GM12878 (cell line): ENCODE measurements around the gene GLI1. TPM values are rescaled to one million over a fixed set of nuclear protein-coding genes. Genes with fewer than 3 reads are reported as not detected.
A peak's percentile ranks its signal among the peaks of the same experiment; 100 is the strongest.

Experiments used
- ATF7 ChIP-seq: fragments of 450-650 bp; IDR thresholded peaks from 2 replicates; pipeline ENCODE4 v1.6.1; 2016; ENCODE audit warnings: low read depth, mild to moderate bottlenecking
- CHD1 ChIP-seq: IDR thresholded peaks from 2 replicates; pipeline ENCODE4 v1.6.1; 2012; ENCODE audit warnings: low read depth, low read length, improper control_type of control experiment
- EP300 ChIP-seq, 2 experiments: fragments of 150-350 bp in 1 of 2; IDR thresholded peaks; 2 replicates each; pipeline ENCODE4 v1.6.1; 2011 to 2012; ENCODE audit warnings: low read depth in 2 of 2, low read length in 2 of 2, borderline replicate concordance in 1 of 2, improper control_type of control experiment in 1 of 2, inconsistent platforms in 1 of 2; ENCODE audit not compliant: control insufficient read depth in 1 of 2
- JUNB ChIP-seq: IDR thresholded peaks from 2 replicates; pipeline ENCODE4 v1.6.1; 2016; ENCODE audit warnings: antibody characterized with exemption, mild to moderate bottlenecking
- NFYA ChIP-seq: IDR thresholded peaks from 2 replicates; pipeline ENCODE4 v1.6.1; 2011; ENCODE audit warnings: low read depth, mild to moderate bottlenecking, low read length, improper control_type of control experiment, borderline replicate concordance
- PML ChIP-seq: IDR thresholded peaks from 2 replicates; pipeline ENCODE4 v1.6.1; 2012; ENCODE audit warnings: low read length, inconsistent platforms
- polyA plus RNA-seq, 11 experiments: library from polyadenylated mRNA; depleted of rRNA in 4 of 11; unstranded in 6 of 11; stranded (reverse) in 5 of 11; fragments of >200 nt; fragmentation: Nextera tagmentation in 4 of 11; fragmentation: Illumina TruSeq in 1 of 11; extraction: Ambion mirVana in 4 of 11; extraction: Trizol in 1 of 11; gene quantifications; 1 replicate in 1 of 11; 2 replicates in 10 of 11; pipeline versions ENCODE4 v1.2.1 to v1.2.3, GENCODE V29; 2011 to 2016; ENCODE audit warnings: inconsistent platforms in 2 of 11, missing spikeins in 2 of 11, low read depth in 1 of 11
- total RNA-seq, 4 experiments: library from RNA; depleted of rRNA in 3 of 4; stranded (reverse); fragments of >200 nt in 3 of 4; fragmentation: Illumina TruSeq in 1 of 4; extraction: Trizol in 1 of 4; gene quantifications; 2 replicates each; pipeline versions ENCODE4 v1.2.1 to v1.2.3, GENCODE V29; 2013 to 2021
- TF ChIP-seq, protein P1 (sequence below): fragments of 450-650 bp; IDR thresholded peaks from 2 replicates; pipeline ENCODE4 v1.6.1; 2016; ENCODE audit warnings: mild to moderate bottlenecking
- TF ChIP-seq, protein P2 (sequence below): fragments of 450-650 bp; IDR thresholded peaks from 2 replicates; pipeline ENCODE4 v1.6.1; 2017; ENCODE audit warnings: mild to moderate bottlenecking

Gene GLI1
- total and polyA plus RNA-seq, 10 of the 15 experiments (the other 5 are each of a cell fraction or from before 2014, with no cell fraction given), result 0.27 to 1.2 (median 0.49) TPM

DNA sequence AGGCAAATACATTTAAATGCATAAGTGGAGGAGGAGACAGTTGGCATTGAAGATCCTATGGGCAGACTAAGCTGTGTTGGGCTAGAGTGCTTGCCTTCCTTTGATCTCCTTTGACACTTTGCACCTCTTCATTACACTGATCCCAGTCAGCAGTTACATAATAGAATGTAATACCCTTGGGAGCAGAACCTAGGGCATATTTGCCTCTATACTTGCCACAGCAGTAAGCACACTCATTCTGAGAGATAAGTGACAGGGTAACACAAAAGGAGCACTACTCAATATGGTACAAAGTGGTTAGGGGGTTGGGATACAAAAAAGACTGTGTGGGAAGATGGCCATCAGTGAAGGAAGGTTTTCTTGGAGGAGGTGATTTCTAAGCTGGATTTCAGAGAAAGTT, 37.2 kb downstream of the GLI1 start (continued):
- TF ChIP-seq, protein P1, sequence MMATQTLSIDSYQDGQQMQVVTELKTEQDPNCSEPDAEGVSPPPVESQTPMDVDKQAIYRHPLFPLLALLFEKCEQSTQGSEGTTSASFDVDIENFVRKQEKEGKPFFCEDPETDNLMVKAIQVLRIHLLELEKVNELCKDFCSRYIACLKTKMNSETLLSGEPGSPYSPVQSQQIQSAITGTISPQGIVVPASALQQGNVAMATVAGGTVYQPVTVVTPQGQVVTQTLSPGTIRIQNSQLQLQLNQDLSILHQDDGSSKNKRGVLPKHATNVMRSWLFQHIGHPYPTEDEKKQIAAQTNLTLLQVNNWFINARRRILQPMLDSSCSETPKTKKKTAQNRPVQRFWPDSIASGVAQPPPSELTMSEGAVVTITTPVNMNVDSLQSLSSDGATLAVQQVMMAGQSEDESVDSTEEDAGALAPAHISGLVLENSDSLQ, result peak; percentile 46; the same call in 1 of the 2 replicates
- TF ChIP-seq NFYA (no peak), PML (0 out of 2 replicates have a peak, but pooled peaks have one; percentile 17), ATF7 (peak; percentile 50; the same call in 1 of the 2 replicates), JUNB (0 out of 2 replicates have a peak, but pooled peaks have one; percentile 8), EP300 (IDR thresholded peaks at IDR 0.05; ENCODE audit: borderline replicate concordance in 1 of 2, control insufficient read depth in 1 of 2, low read depth in 2 of 2, low read length in 2 of 2) (peak in 1 of 2 experiments; percentile 43; a peak in 1 of 4 replicates), CHD1 (no peak)
- TF ChIP-seq, protein P2, sequence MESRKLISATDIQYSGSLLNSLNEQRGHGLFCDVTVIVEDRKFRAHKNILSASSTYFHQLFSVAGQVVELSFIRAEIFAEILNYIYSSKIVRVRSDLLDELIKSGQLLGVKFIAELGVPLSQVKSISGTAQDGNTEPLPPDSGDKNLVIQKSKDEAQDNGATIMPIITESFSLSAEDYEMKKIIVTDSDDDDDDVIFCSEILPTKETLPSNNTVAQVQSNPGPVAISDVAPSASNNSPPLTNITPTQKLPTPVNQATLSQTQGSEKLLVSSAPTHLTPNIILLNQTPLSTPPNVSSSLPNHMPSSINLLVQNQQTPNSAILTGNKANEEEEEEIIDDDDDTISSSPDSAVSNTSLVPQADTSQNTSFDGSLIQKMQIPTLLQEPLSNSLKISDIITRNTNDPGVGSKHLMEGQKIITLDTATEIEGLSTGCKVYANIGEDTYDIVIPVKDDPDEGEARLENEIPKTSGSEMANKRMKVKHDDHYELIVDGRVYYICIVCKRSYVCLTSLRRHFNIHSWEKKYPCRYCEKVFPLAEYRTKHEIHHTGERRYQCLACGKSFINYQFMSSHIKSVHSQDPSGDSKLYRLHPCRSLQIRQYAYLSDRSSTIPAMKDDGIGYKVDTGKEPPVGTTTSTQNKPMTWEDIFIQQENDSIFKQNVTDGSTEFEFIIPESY, result no peak
- TF ChIP-seq, all 136 proteins: peak for 10
